ENCODE measurements around the gene MXRA8. TPM values are rescaled to one million over a fixed set of nuclear protein-coding genes. Genes with fewer than 3 reads are reported as not detected.

Gene MXRA8
- total RNA-seq, 3 donors from 2014 or later (not counting 1 experiment from before 2014, with no cell fraction given): 0.26 TPM; not detected in 2

- H3K36me3 ChIP-seq (ENCODE audit: control insufficient read depth, insufficient read depth, low read length): peaks cover 13% of the 10 kb centered on the region
- under 1% methylated on average over 84 of the region's 84 CpGs for WGBS (ENCODE audit: insufficient coverage)
- peaks cover 37% of the 10 kb centered on the region for H3K4me1 ChIP-seq (ENCODE audit: control insufficient read depth, insufficient read depth, low read length)
- peak within 1 kb of the TSS; percentile 64 for H3K4me3 ChIP-seq (ENCODE audit: low read length)
- no peaks in the 10 kb centered on the region for H3K27me3 Mint-ChIP-seq (ENCODE audit: low read depth in 2 of 2)
- no peaks in the 10 kb centered on the region for H3K36me3 Mint-ChIP-seq
- peak; percentile 92 to 97 for DNase-seq
- no peaks in the 10 kb centered on the region for H3K9me3 ChIP-seq (ENCODE audit: control insufficient read depth, insufficient read depth, low read length)
- H3K27ac ChIP-seq (ENCODE audit: low read length): peak within 1 kb of the TSS; percentile 48
- TF ChIP-seq, protein P1, sequence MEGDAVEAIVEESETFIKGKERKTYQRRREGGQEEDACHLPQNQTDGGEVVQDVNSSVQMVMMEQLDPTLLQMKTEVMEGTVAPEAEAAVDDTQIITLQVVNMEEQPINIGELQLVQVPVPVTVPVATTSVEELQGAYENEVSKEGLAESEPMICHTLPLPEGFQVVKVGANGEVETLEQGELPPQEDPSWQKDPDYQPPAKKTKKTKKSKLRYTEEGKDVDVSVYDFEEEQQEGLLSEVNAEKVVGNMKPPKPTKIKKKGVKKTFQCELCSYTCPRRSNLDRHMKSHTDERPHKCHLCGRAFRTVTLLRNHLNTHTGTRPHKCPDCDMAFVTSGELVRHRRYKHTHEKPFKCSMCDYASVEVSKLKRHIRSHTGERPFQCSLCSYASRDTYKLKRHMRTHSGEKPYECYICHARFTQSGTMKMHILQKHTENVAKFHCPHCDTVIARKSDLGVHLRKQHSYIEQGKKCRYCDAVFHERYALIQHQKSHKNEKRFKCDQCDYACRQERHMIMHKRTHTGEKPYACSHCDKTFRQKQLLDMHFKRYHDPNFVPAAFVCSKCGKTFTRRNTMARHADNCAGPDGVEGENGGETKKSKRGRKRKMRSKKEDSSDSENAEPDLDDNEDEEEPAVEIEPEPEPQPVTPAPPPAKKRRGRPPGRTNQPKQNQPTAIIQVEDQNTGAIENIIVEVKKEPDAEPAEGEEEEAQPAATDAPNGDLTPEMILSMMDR (IDR thresholded peaks at IDR 0.05): no peak
- peak; percentile 91 to 92 (median 92) for ATAC-seq
- no peaks in the 10 kb centered on the region for H3K27me3 ChIP-seq (ENCODE audit: control insufficient read depth, insufficient read depth, low read length)
- peaks cover 20 to 38% of the 10 kb centered on the region in 2 donors for H3K4me1 Mint-ChIP-seq
- no peaks in the 10 kb centered on the region for H3K9me3 Mint-ChIP-seq
- intact Hi-C loops (cut with micrococcal nuclease): no loop called here
- peak within 1 kb of the TSS; percentile 93 for H3K4me3 Mint-ChIP-seq
- peak within 1 kb of the TSS; percentile 80 to 90 for H3K27ac Mint-ChIP-seq
These were observed 33.6 kb downstream of the MXRA8 start, which contains the start of the genes CPTP and INTS11 for GRCh38 chr1:1324524-1325287. Gene CPTP (plus strand): TSS chr1:1324802. CDS start chr1:1326911, 2,109 bp downstream. Gene INTS11 (minus strand): TSS chr1:1324660. CDS start chr1:1324608, 52 bp downstream.

DNA sequence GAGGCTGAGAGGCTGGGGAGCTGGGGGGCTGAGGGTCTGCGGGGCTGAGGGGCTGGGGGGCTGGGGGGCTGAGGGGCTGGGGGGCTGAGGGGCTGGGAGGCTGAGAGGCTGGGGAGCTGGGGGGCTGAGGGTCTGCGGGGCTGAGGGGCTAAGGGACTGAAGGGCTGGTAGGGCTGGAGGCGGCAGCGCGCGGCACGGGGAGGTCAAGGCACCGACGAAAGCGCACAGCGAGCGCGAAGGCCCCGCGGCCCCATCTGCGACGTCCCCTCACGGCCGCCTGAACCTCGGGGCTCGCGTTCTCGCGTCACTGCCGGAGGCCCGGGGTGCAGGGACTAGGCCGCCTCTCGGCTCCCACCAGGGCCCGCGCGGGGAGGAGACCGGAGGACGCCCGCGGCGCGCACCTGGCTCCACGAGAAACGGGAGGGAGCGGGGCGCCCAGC lies 34.3 kb downstream of the MXRA8 start:
- peak overlapping the region; percentile 93 for H3K4me3 Mint-ChIP-seq
- Histone ChIP-seq H3K4me3 (ENCODE audit: low read length) (peak overlapping the region; percentile 64), H3K4me1 (ENCODE audit: control insufficient read depth, insufficient read depth, low read length) (peaks cover 37% of the 10 kb centered on the region), H3K27me3 (ENCODE audit: control insufficient read depth, insufficient read depth, low read length) (no peaks in the 10 kb centered on the region), H3K27ac (ENCODE audit: low read length) (peak overlapping the region; percentile 38), H3K36me3 (ENCODE audit: control insufficient read depth, insufficient read depth, low read length) (peaks cover 14% of the 10 kb centered on the region), H3K9me3 (ENCODE audit: control insufficient read depth, insufficient read depth, low read length) (no peaks in the 10 kb centered on the region)
- H3K36me3 Mint-ChIP-seq: no peaks in the 10 kb centered on the region
- H3K9me3 Mint-ChIP-seq: no peaks in the 10 kb centered on the region
- peak; percentile 36 to 45 (median 37) for ATAC-seq
- H3K27ac Mint-ChIP-seq: peak overlapping the region; percentile 80 to 90
- TF ChIP-seq, protein P1 (IDR thresholded peaks at IDR 0.05): no peak
- DNase-seq: no peak
- H3K27me3 Mint-ChIP-seq (ENCODE audit: low read depth in 2 of 2): no peaks in the 10 kb centered on the region
- intact Hi-C loops (cut with micrococcal nuclease): no loop called here
- 0% methylated on average over 40 of the region's 41 CpGs for WGBS (ENCODE audit: insufficient coverage)
- peaks cover 20 to 44% of the 10 kb centered on the region in 2 donors for H3K4me1 Mint-ChIP-seq

GRCh38 chr1:1322952-1323351 lies 35.4 kb downstream of the MXRA8 start:
- no peak for DNase-seq
- Histone ChIP-seq H3K27me3 (ENCODE audit: control insufficient read depth, insufficient read depth, low read length) (no peaks in the 10 kb centered on the region), H3K36me3 (ENCODE audit: control insufficient read depth, insufficient read depth, low read length) (peaks cover 19% of the 10 kb centered on the region), H3K27ac (ENCODE audit: low read length) (no peak overlapping the region), H3K4me1 (ENCODE audit: control insufficient read depth, insufficient read depth, low read length) (peaks cover 37% of the 10 kb centered on the region), H3K9me3 (ENCODE audit: control insufficient read depth, insufficient read depth, low read length) (no peaks in the 10 kb centered on the region), H3K4me3 (ENCODE audit: low read length) (no peak overlapping the region)
- Mint-ChIP-seq H3K4me1 (peaks cover 20 to 48% of the 10 kb centered on the region in 2 donors), H3K36me3 (no peaks in the 10 kb centered on the region), H3K27ac (no peak overlapping the region), H3K27me3 (ENCODE audit: low read depth in 2 of 2) (no peaks in the 10 kb centered on the region), H3K4me3 (peak overlapping the region; percentile 82), H3K9me3 (no peaks in the 10 kb centered on the region)
- TF ChIP-seq, protein P1 (IDR thresholded peaks at IDR 0.05): no peak
- intact Hi-C loops (cut with micrococcal nuclease): no loop called here
- ATAC-seq: no peak
- WGBS (ENCODE audit: insufficient coverage): 96% methylated on average over 10 of the region's 10 CpGs

Measured in natural killer cell (primary cell).